OCI-LY1 (cell line): ENCODE measurements around the gene RABGAP1.

ENCODE experiments used
- H2AFZ ChIP-seq: fragments of 200-600 bp; sonication (generic), shearing (Covaris generic); 2 replicates; pipeline ENCODE4 v1.6.0; 2014; ENCODE audit warnings: antibody characterized with exemption, mild to moderate bottlenecking, low read length
- H3F3A ChIP-seq: fragments of 200-600 bp; sonication (generic), shearing (Covaris generic); 2 replicates; pipeline ENCODE4 v1.6.0; 2014; ENCODE audit warnings: mild to moderate bottlenecking, antibody characterized with exemption, low read length, moderate library complexity; ENCODE audit not compliant: insufficient read depth
- H3K27ac ChIP-seq: fragments of 200-600 bp; sonication (generic); 2 replicates; pipeline ENCODE4 v1.5.1; 2014; ENCODE audit warnings: low read length, mixed run types, mild to moderate bottlenecking, low read depth; ENCODE audit not compliant: poor library complexity, severe bottlenecking
- H3K27me3 ChIP-seq: fragments of 200-600 bp; sonication (generic); 2 replicates; pipeline ENCODE4 v1.6.0; 2014; ENCODE audit warnings: antibody characterized with exemption, mild to moderate bottlenecking, low read length, moderate library complexity; ENCODE audit not compliant: insufficient read depth
- H3K36me3 ChIP-seq: fragments of 200-600 bp; sonication (generic); 2 replicates; pipeline ENCODE4 v1.6.1; 2014; ENCODE audit warnings: mild to moderate bottlenecking, antibody characterized with exemption, low read length, moderate library complexity, mixed read lengths; ENCODE audit not compliant: insufficient read depth
- H3K4me1 ChIP-seq: fragments of 200-600 bp; sonication (generic); 2 replicates; pipeline ENCODE4 v1.5.1; 2014; ENCODE audit warnings: mild to moderate bottlenecking, low read length, moderate library complexity; ENCODE audit not compliant: insufficient read depth, severe bottlenecking
- H3K4me2 ChIP-seq: fragments of 200-600 bp; sonication (generic), shearing (Covaris generic); 2 replicates; pipeline ENCODE4 v1.6.1; 2014; ENCODE audit warnings: low read length
- H3K4me3 ChIP-seq: fragments of 200-600 bp; sonication (generic); 2 replicates; pipeline ENCODE4 v1.5.1; 2014; ENCODE audit warnings: low read length, low read depth, mild to moderate bottlenecking, mixed read lengths; ENCODE audit not compliant: poor library complexity, severe bottlenecking
- H3K79me2 ChIP-seq: fragments of 200-600 bp; shearing (Covaris generic); 2 replicates; pipeline ENCODE4 v1.6.1; 2016; ENCODE audit warnings: mixed run types, low read length, mixed read lengths; ENCODE audit not compliant: insufficient read depth
- H3K9ac ChIP-seq: fragments of 200-600 bp; sonication (generic), shearing (Covaris generic); 2 replicates; pipeline ENCODE4 v1.6.1; 2014; ENCODE audit warnings: mild to moderate bottlenecking, low read length, mixed read lengths
- H3K9me2 ChIP-seq: fragments of 200-600 bp; sonication (generic), shearing (Covaris generic); 2 replicates; pipeline ENCODE4 v1.6.1; 2014; ENCODE audit warnings: low read depth, mild to moderate bottlenecking, low read length, mixed read lengths
- H3K9me3 ChIP-seq: fragments of 200-600 bp; shearing (Covaris generic); 2 replicates; pipeline ENCODE4 v1.6.1; 2014; ENCODE audit warnings: low read length, mixed read lengths
- H4K20me1 ChIP-seq: fragments of 200-600 bp; sonication (generic), shearing (Covaris generic); 2 replicates; pipeline ENCODE4 v1.6.0; 2016; ENCODE audit warnings: mild to moderate bottlenecking, low read length; ENCODE audit not compliant: insufficient read depth
- EZH2 ChIP-seq: fragments of 200-600 bp; sonication (generic), shearing (Covaris generic); IDR thresholded peaks from 2 replicates; pipeline ENCODE4 v1.8.0; 2017; ENCODE audit warnings: borderline replicate concordance, mixed run types, mild to moderate bottlenecking, antibody characterized with exemption, low read length, moderate library complexity, mixed read lengths
- TF ChIP-seq, protein P1 (sequence below): fragments of 200-600 bp; sonication (generic), shearing (Covaris generic); IDR thresholded peaks from 2 replicates; pipeline ENCODE4 v1.5.1; 2017; ENCODE audit warnings: mild to moderate bottlenecking, antibody characterized with exemption, low read length, moderate library complexity, mixed read lengths

Gene RABGAP1

DNA sequence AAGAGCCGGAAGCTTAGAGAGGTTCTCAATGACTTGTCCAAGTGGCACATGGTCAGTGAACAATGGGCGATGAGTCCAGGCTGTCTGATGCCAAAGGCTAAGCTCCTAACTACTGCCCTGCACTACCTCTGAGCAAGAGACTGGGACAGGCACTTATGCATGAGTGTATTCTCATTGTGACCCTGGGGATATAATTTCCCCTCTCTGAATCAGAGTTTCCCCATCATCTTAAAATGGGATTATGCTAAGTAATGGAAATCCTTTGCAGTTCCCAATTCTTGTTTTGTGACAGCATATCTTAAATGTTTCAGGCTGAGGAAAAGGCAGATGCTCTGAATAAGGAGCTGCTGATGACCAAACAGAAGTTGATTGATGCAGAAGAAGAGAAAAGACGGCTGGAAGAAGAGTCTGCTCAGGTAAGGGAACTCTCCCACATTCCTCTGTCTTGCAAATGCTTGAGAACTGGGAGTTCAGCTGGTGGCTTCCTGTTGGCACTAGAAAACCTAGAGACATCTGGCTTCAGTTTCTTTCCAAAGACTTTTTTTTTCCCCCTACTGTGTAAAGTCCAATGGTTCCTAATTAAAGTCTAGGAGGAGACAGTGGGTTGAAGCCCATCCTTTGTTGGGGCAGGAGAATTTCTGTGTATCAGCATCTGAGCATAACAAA lies 156.7 kb downstream of the RABGAP1 start:
- Histone ChIP-seq H2AFZ (no peak overlapping the region), H3K36me3 (peaks cover 72% of the 10 kb centered on the region), H3K4me3 (no peak overlapping the region), H3K27ac (no peak overlapping the region), H3K4me2 (no peak overlapping the region), H3F3A (0 out of 2 replicates have a peak, but pooled peaks cover 3% of the 10 kb centered on the region), H3K9ac (no peak overlapping the region), H4K20me1 (no peaks in the 10 kb centered on the region), H3K9me2 (no peaks in the 10 kb centered on the region), H3K9me3 (no peaks in the 10 kb centered on the region), H3K79me2 (no peaks in the 10 kb centered on the region), H3K4me1 (peaks cover 30% of the 10 kb centered on the region), H3K27me3 (no peaks in the 10 kb centered on the region)
- TF ChIP-seq, protein P1, sequence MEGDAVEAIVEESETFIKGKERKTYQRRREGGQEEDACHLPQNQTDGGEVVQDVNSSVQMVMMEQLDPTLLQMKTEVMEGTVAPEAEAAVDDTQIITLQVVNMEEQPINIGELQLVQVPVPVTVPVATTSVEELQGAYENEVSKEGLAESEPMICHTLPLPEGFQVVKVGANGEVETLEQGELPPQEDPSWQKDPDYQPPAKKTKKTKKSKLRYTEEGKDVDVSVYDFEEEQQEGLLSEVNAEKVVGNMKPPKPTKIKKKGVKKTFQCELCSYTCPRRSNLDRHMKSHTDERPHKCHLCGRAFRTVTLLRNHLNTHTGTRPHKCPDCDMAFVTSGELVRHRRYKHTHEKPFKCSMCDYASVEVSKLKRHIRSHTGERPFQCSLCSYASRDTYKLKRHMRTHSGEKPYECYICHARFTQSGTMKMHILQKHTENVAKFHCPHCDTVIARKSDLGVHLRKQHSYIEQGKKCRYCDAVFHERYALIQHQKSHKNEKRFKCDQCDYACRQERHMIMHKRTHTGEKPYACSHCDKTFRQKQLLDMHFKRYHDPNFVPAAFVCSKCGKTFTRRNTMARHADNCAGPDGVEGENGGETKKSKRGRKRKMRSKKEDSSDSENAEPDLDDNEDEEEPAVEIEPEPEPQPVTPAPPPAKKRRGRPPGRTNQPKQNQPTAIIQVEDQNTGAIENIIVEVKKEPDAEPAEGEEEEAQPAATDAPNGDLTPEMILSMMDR: no peak
- no peak for TF ChIP-seq EZH2

DNA sequence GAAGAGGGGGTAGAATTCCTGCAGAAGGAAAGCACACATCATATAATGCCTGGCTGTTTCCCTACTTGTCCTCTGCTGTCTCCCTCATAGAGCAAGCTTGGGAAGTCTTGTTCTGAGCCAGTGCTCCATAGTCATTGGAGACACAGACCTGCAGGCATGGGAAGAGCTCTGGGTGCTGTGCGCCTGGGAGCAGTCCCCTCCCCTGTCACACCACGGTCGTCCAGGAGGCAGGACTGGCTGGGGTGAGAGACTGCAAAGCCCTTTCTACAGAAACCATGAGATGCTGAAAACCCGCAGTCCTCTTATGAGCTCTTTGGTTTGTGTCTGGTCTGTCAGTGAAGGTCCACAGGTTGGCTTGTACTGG lies 157.3 kb downstream of the RABGAP1 start:
- H3K4me3 ChIP-seq: no peak overlapping the region
- no peak overlapping the region for H2AFZ ChIP-seq
- no peak overlapping the region for H3K4me2 ChIP-seq
- H3K9me3 ChIP-seq: no peaks in the 10 kb centered on the region
- no peak for TF ChIP-seq EZH2
- 0 out of 2 replicates have a peak, but pooled peaks cover 3% of the 10 kb centered on the region for H3F3A ChIP-seq
- H4K20me1 ChIP-seq: no peaks in the 10 kb centered on the region
- H3K4me1 ChIP-seq: peaks cover 25% of the 10 kb centered on the region
- H3K79me2 ChIP-seq: no peaks in the 10 kb centered on the region
- H3K27me3 ChIP-seq: no peaks in the 10 kb centered on the region
- no peak overlapping the region for H3K9ac ChIP-seq
- peaks cover 70% of the 10 kb centered on the region for H3K36me3 ChIP-seq
- no peaks in the 10 kb centered on the region for H3K9me2 ChIP-seq
- H3K27ac ChIP-seq: no peak overlapping the region

DNA sequence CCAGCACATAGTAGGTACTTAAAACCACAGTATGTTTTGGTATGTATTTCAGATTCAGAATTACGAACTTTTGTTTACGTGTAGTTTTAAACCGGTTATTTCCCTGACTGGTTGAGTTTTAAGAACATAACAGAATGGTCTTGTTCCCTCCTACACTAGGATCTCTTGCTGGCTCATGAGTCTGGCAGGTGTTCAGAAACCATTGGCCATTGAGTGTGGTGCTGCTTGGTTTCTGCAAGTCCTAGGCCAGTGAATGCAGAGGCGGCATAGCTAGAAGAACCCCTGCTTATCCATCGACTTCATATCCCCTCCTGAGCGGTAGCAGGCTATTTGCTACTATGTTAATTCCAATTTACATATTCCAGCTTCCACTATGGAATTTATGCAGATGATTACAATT lies 158.2 kb downstream of the RABGAP1 start:
- peaks cover 65% of the 10 kb centered on the region for H3K36me3 ChIP-seq
- H3K27me3 ChIP-seq: no peaks in the 10 kb centered on the region
- H3K4me2 ChIP-seq: no peak overlapping the region
- TF ChIP-seq, protein P1: no peak
- no peak for TF ChIP-seq EZH2
- H3K9me3 ChIP-seq: no peaks in the 10 kb centered on the region
- H3F3A ChIP-seq: 0 out of 2 replicates have a peak, but pooled peaks cover 3% of the 10 kb centered on the region
- no peak overlapping the region for H2AFZ ChIP-seq
- H3K27ac ChIP-seq: no peak overlapping the region
- H3K79me2 ChIP-seq: no peaks in the 10 kb centered on the region
- H3K9me2 ChIP-seq: no peaks in the 10 kb centered on the region
- H3K4me1 ChIP-seq: peaks cover 17% of the 10 kb centered on the region
- H4K20me1 ChIP-seq: no peaks in the 10 kb centered on the region
- no peak overlapping the region for H3K9ac ChIP-seq
- no peak overlapping the region for H3K4me3 ChIP-seq

DNA sequence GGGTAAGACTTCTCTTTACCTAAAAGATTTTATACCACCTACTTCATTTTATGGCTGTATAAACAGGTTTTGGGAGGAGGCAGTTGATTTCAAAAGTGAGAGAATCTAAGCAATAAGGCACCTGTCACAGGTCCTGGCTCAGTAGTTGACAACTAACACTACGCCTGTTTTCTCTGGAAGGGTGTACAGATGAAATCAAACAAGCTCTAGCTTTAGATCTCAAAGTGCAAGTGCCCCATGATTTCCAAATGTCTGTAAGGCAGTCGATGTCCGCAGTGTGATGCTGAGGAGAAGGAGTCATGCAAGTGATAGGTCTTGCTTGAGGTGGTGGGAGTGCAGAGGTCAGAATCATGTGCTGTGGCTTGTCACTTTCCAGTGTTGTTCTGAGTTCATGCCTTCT lies 158.7 kb downstream of the RABGAP1 start:
- Histone ChIP-seq H3K36me3 (peaks cover 67% of the 10 kb centered on the region), H3K4me1 (peaks cover 22% of the 10 kb centered on the region), H3K27ac (no peak overlapping the region)

More for the DNA sequence above, 158.7 kb downstream of the RABGAP1 start:
- Histone ChIP-seq H3K79me2 (no peaks in the 10 kb centered on the region), H3K4me2 (no peak overlapping the region), H3F3A (0 out of 2 replicates have a peak, but pooled peaks cover 3% of the 10 kb centered on the region), H3K27me3 (no peaks in the 10 kb centered on the region), H4K20me1 (no peaks in the 10 kb centered on the region), H2AFZ (no peak overlapping the region), H3K4me3 (no peak overlapping the region), H3K9me3 (no peaks in the 10 kb centered on the region), H3K9me2 (no peaks in the 10 kb centered on the region), H3K9ac (no peak overlapping the region)
- TF ChIP-seq EZH2: no peak
- TF ChIP-seq, protein P1: no peak
